Measurements from ENCODE around the gene HSD17B3.

HSD17B3 gene

GRCh38 chr9:96232164-96232538 lies 69.8 kb downstream of the HSD17B3 start:
- DNase-seq = no peak

GRCh38 chr9:96230002-96230401 lies 72.0 kb downstream of the HSD17B3 start:
- DNase-seq = no peak

GRCh38 chr9:96222132-96222531 lies 79.8 kb downstream of the HSD17B3 start:
- no peak for DNase-seq

- DNase-seq = no peak
Observed at GRCh38 chr9:96219900-96220257, 82.1 kb downstream of the HSD17B3 start.

- no peak for DNase-seq
Observed at GRCh38 chr9:96219026-96219899, 82.7 kb downstream of the HSD17B3 start.

DNA sequence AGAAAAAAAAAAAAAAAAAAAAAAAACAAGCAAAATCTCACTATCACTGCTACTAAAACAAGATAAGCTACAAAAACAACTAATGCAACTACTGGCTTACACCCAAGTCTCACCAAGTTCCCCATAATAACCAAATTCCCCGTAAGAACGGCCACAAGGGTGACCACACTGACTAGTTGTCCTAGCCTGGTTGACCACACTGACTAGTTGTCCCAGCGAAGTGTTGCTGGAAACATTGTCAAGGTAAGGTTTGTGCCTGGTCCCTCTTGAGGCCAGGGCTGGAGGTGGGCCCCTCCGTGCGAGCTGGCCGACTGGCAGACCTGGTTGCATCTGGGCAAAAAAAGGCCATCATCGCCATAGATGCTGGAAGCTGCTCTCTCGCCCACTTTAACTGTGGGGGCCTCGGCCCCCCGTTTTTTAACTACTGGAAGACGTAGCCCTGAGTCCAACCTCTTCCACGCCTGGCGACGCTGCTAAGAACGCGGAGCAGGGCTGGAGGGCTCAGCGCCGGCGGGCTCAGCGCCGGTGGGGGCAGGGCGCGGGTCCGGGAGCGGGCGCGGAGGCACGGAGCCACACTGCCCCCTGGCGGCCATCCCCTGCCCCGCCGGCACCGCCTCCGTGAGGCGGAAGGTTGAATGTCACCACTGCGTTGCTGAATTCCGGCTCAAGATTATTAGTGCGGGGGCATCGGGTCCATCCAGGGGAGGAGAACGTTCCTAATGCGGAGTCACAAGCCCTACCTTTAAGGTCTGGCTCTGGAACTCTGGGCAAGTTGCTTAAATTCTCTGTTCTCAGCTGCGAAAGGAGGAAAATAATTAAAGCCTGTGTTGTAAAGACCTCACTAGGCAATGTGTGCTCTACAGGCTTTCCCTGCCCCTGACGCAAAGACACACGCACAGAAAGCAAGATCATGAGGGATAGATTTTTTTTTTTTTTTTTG lies 84.0 kb downstream of the HSD17B3 start:
- DNase-seq = peak; percentile 39

DNA sequence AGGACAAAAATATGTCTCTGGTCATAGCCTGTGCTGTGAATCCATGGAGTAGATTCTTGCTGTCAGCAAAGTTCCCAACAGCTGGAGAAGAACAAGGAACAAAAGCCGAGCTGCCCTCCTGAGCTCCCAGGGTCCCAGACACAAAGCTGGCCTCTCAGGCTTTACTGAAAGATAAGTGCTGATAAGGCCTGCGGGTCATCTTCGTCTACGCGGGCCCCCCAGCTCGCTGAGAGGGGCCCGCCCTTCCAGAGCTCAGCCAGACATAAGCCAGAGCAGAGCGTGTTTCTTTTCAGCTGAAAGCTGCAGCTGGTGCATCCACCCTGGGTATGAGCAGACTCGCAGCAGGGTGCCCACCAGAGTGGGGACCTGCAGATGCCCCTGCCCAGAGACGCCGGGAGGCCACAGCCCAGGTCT lies 84.7 kb downstream of the HSD17B3 start:
- DNase-seq = no peak

- no peak for DNase-seq
Observed at GRCh38 chr9:96216583-96216982, 85.4 kb downstream of the HSD17B3 start.

DNA sequence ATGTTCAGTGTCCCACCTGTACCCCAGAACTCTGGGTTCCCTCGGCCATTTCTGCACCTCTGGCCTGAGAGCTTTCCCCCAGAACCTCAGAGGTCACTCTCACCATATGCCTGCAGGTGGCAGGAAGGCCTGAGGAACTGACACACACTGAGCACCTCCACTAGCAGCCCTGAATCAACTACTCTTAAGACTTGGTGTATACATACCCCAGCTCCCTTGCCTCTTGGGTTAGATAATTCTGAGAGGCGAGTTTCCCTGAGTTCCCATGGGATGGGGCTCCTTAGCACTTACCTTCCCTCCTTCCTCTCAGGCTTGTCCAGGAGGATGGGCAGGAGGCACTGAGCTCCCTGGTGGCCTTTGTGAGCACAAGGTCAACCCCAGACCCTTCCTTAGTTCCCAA lies 86.1 kb downstream of the HSD17B3 start:
- no peak for DNase-seq

DNA sequence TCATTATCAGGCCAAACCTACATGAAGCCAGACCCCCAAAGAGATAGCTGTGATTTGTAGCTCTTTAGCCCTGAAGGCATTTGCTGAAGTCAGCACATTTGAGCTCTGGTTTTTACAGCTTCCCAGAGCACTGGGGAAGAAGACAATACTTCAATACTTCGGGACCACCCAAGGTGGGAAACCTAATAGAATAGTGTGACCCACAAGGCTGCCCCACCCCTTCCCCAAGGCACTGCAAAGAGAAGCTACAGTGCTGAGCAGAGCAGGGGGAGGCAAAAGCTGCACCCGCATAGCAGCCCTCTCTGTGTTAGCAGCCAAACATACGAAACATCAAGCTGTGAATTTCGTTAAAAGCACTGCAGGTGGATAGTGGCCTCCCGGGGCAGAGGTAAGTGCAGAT lies 87.3 kb downstream of the HSD17B3 start:
- DNase-seq = no peak

GRCh38 chr9:96209407-96210271 lies 92.3 kb downstream of the HSD17B3 start:
- no peak for DNase-seq

- no peak for DNase-seq
Observed at GRCh38 chr9:96206156-96206751, 95.7 kb downstream of the HSD17B3 start.

DNA sequence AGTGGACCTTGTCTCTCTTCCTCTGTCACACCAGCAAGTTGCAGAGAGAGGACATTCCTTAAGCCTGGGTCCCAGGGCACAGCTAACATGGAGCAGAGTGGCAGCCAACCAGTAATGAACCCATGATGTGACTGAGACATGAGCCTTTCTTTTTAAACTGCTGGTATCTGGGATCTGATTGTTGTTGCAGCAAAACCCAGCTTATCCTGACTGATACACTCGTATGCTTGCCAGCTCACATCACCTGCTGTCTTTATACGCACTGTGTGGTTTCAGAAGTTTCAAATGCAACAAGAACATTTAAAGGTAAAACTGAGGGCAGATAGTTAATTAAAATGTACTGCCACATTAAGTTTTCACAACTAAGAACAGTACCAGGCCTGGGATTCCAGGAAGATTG lies 97.1 kb downstream of the HSD17B3 start:
- no peak for DNase-seq

GRCh38 chr9:96203867-96204501 lies 98.0 kb downstream of the HSD17B3 start:
- no peak for DNase-seq

- no peak for DNase-seq
Observed at GRCh38 chr9:96202971-96203780, 98.8 kb downstream of the HSD17B3 start.

GRCh38 chr9:96201140-96201539 lies 100.8 kb downstream of the HSD17B3 start:
- no peak for DNase-seq

- DNase-seq = no peak
Observed at GRCh38 chr9:96199006-96199405, 103.0 kb downstream of the HSD17B3 start.

DNA sequence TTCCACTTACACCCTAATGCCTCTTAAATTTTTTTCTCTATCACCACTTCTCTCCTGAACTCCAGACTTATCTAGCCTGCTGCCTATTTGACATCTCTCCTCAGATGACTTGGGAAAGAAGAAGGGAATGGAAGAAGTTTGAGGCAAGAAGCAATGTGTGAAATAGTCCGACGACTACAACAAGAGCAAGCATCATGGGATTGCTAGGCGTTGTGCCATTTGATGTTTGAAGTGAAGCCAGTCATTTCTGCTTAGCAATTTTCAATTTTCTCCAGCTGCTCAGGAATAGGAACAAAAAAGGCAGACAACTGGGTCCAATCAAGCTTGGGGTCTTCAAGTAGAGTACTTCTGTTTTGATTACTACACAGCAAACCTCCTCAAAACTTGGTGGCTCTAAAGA lies 106.4 kb downstream of the HSD17B3 start:
- DNase-seq = no peak

DNA sequence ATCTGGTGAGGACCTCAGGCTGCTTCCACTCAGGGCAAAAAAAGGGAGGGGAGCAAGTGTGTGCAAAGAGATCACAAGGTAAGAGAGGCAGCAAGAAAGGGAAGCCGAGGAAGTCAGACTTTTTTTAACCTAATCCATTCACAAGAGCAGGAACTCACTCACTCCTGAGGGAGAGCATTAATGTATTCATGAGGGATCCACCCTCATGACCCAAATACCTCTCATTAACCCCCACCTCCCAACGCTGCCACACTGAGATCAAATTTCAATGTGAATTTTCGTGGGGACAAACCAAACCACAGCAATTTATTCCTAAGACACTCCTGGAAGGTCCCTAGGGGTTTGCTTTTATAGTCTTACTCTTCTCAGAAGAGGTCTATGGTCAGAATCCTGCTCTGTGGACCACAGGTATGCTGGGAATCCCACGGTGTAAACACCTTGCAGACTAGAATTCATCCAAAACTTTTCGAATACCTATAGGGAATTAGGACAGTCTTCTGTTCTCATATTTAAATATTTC lies 108.7 kb downstream of the HSD17B3 start:
- no peak for DNase-seq

DNA sequence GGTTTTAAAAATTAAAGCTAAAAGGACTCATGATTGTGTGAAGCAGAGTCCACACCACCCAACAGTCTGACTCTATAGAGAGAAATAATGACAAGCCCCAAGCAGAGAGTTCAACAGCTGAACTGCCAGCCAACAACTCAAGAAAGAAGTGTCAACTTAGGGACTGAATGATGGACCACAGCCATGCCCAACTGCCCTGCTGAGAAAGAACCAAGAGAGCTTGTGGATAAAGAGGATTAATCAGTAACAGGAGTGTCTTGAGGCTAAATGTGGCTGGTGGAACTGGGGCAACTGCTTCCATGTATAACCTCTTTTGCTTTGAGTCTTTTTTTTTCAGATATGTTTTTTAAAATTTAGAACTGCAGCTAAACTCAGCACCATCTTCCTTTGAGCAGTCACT lies 109.3 kb downstream of the HSD17B3 start:
- DNase-seq = no peak

- DNase-seq = no peak
Observed at GRCh38 chr9:96189995-96190394, 112.0 kb downstream of the HSD17B3 start.

Measured in KG1 (cell line).